Liver (tissue), 3 donors: ENCODE measurements around the gene CHTF18.

Source experiments
- FOXA1 ChIP-seq: IDR thresholded peaks from 2 replicates; pipeline ENCODE4 v1.6.1; 2016; ENCODE audit warnings: antibody characterized with exemption
- GABPA ChIP-seq, 2 donors: IDR thresholded peaks in 1 of 2; conservative IDR thresholded peaks in 1 of 2; 2 replicates each; pipeline ENCODE4 v1.6.1; 2016; ENCODE audit warnings: antibody characterized with exemption in 2 of 2, mild to moderate bottlenecking in 1 of 2, moderate library complexity in 1 of 2
- JUND ChIP-seq, 2 donors: IDR thresholded peaks; 2 replicates each; pipeline ENCODE4 v1.6.1; 2016; ENCODE audit warnings: antibody characterized with exemption in 2 of 2
- TF ChIP-seq, protein P1 (sequence below): fragments of 150-350 bp; IDR thresholded peaks from 2 replicates; pipeline ENCODE4 v1.5.1; 2017; ENCODE audit warnings: improper control_type of control experiment, low read depth, low read length; ENCODE audit not compliant: missing input control
- TF ChIP-seq, protein P2 (sequence below): IDR thresholded peaks from 2 replicates; pipeline ENCODE4 v1.6.1; 2016; ENCODE audit warnings: antibody characterized with exemption
- TF ChIP-seq, protein P3 (sequence below): IDR thresholded peaks from 2 replicates; pipeline ENCODE4 v1.6.1; 2016; ENCODE audit warnings: antibody characterized with exemption
- donor health status: healthy.
- donor health status: healthy.

DNA sequence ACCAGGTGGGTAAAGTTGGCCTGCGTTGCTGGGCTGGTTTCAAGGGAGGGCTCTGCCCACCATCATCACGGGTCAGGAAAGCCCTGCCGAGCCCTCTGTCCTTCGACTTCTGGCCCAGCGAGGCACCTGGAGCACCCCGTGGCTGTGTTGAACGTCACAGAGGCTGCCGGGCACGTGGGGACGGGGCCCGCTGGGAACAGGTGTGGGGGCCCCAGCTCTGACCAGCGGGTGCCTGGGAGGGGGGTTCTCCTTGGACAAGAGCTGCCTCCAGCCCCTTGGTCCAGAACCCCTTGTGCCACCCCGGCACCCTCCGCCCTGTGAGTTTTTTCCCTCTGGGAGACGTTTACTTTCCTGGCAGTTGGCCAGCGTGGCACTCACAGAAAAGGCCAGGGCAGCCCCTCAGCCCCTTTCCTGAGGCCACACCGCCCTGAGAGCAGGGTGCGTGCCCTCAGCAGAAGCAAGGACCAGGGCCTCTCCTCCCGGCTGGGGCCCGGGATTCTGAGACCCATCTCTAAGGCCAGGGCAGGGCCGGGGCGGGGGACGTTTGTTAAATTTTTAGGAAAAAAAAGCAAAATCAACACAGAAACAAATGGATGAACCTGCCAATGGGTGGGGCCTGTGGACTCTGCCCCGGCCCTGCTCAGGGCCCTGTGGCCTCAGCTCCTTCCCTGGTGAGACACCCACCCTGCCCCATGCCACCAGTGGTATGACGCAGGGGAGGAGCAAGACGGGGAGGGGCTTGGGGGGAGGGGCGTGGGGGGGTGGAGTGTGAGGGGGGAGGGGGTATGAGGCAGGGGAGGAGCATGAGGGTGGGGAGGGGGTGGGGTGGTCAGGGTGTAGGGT is 43.4 kb downstream of the CHTF18 start:
- TF ChIP-seq, protein P1, sequence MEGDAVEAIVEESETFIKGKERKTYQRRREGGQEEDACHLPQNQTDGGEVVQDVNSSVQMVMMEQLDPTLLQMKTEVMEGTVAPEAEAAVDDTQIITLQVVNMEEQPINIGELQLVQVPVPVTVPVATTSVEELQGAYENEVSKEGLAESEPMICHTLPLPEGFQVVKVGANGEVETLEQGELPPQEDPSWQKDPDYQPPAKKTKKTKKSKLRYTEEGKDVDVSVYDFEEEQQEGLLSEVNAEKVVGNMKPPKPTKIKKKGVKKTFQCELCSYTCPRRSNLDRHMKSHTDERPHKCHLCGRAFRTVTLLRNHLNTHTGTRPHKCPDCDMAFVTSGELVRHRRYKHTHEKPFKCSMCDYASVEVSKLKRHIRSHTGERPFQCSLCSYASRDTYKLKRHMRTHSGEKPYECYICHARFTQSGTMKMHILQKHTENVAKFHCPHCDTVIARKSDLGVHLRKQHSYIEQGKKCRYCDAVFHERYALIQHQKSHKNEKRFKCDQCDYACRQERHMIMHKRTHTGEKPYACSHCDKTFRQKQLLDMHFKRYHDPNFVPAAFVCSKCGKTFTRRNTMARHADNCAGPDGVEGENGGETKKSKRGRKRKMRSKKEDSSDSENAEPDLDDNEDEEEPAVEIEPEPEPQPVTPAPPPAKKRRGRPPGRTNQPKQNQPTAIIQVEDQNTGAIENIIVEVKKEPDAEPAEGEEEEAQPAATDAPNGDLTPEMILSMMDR = no peak
- TF ChIP-seq, protein P2, sequence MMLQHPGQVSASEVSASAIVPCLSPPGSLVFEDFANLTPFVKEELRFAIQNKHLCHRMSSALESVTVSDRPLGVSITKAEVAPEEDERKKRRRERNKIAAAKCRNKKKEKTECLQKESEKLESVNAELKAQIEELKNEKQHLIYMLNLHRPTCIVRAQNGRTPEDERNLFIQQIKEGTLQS = no peak
- TF ChIP-seq JUND (IDR thresholded peaks at IDR 0.05) = no peak
- TF ChIP-seq, protein P3, sequence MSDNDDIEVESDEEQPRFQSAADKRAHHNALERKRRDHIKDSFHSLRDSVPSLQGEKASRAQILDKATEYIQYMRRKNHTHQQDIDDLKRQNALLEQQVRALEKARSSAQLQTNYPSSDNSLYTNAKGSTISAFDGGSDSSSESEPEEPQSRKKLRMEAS = no peak
- TF ChIP-seq FOXA1 = no peak
- TF ChIP-seq GABPA (IDR thresholded peaks at IDR 0.05 in 1 of 2, conservative IDR thresholded peaks at IDR 0.05 in 1 of 2) = no peak
